Activated CD8-positive, alpha-beta memory T cell treated with anti-CD3 and anti-CD28 coated beads, Interleukin-2, amount 50 U/mL, for 24 hours (primary cell): ENCODE measurements around the gene BSND.

Source experiments
- DNase-seq: peaks from one replicate; pipeline ENCODE4 v3.0.0-alpha.2; 2020; ENCODE audit errors: extremely low read depth

BSND gene

DNA sequence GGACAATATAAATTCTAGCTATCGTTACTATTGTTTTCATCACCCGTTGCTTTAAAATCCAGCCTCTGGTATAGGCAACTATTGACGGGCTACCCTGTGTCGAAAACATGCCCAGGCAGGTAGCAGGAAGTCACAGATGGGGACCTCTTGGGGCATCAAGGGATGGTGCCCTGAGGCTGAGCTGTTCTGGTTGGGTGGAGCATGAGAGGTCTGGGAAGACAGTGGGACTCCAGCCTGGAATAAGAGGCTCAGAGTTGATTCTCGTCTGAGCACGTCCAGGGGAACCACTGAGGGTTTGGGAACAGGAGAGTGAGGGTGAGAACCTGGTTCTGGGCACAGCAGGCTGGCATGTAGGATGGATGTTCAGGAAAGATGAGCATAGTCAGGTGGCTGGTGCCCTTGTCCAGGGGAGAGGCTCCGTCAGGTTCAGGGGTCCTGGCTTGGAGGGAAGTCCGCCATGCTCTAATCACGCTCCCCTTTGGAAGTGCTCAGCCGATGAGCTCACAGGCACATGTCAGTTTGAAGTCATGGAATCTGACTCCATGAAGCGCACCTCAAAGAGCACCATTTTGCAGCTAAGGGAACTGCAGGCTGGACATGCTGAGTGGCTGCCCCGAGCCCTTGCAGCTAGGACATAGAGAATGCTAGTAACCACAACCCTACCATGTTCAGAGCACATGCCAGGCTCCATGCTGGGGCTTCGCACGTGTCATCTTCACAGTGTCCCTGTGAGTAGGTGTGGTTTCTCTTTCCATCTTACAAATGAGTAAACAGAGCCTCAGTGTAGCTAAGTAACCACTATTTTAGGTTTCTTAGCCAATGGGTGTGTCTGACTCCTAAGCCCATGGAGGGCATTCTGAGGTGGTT lies 61.6 kb downstream of the BSND start:
- DNase-seq, result no peak

DNA sequence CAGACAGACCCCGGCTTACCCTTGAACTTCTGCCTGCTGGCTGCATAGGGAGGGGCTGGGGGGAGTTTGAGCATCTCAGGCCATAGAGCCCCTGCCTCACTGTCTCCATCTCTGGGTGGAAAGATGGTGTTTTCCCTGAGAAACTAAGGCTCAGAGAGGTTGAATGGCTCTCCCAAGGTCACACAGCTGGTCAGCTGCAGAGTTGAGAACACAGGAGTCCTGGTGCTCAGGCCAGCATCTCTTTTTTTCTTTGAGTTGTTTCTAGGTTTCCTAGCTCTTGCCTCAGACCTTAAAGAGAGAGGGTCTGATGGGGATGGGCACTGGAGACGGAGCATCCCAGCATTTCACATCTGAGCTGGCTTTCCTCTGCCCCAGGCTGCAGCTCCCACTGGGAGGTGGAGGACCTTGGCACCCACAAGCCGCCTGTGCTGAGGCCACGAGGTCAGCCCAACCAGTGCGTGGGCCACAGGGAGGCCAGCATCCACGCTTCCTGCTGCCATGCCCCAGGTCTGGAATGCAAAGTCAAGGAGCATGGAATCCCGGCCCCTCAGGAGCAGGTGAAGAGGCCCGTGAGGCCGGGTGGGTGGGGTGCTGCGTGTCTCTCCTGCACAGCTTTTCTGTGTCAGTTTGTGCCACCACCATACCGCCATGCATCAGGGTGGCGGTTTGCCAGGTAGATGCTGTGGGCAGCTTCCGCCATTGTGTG lies 62.4 kb downstream of the BSND start:
- no peak for DNase-seq
